Measurements from ENCODE around the gene TBCK.

TBCK gene

GRCh38 chr4:106142616-106143127 lies 173.3 kb downstream of the TBCK start:
- no peak overlapping the region for H3K9ac ChIP-seq (ENCODE audit: low read length)
- H3K79me2 ChIP-seq (ENCODE audit: low read length): no peaks in the 10 kb centered on the region
- H3K9me2 ChIP-seq (replicated peaks; ENCODE audit: insufficient read depth, low read length): no peaks in the 10 kb centered on the region
- H2AFZ ChIP-seq (ENCODE audit: low read length): no peak overlapping the region
- DNase-seq: no peak
- H3K4me3 ChIP-seq (ENCODE audit: low read length): no peak overlapping the region
- H3F3A ChIP-seq (ENCODE audit: insufficient read depth, low read length): no peaks in the 10 kb centered on the region
- H3K4me2 ChIP-seq (ENCODE audit: low read depth, low read length): no peak overlapping the region
- no peak overlapping the region for H3K27ac ChIP-seq (ENCODE audit: low read length)
- H3K9me3 ChIP-seq (replicated peaks; ENCODE audit: insufficient read depth, low read length): no peaks in the 10 kb centered on the region
- no peaks in the 10 kb centered on the region for H3K4me1 ChIP-seq (ENCODE audit: low read length)
- H4K20me1 ChIP-seq (ENCODE audit: insufficient read depth, low read length): no peaks in the 10 kb centered on the region
- H3K27me3 ChIP-seq (replicated peaks; ENCODE audit: insufficient read depth, low read length): no peaks in the 10 kb centered on the region
- no peaks in the 10 kb centered on the region for H3K36me3 ChIP-seq (replicated peaks; ENCODE audit: insufficient read depth, low read length)
- TF ChIP-seq EZH2phosphoT487 (IDR thresholded peaks at IDR 0.05; ENCODE audit: low read length) (no peak), EZH2 (optimal IDR thresholded peaks at IDR 0.05; ENCODE audit: low read depth, low read length) (no peak)
- TF ChIP-seq, protein P1, sequence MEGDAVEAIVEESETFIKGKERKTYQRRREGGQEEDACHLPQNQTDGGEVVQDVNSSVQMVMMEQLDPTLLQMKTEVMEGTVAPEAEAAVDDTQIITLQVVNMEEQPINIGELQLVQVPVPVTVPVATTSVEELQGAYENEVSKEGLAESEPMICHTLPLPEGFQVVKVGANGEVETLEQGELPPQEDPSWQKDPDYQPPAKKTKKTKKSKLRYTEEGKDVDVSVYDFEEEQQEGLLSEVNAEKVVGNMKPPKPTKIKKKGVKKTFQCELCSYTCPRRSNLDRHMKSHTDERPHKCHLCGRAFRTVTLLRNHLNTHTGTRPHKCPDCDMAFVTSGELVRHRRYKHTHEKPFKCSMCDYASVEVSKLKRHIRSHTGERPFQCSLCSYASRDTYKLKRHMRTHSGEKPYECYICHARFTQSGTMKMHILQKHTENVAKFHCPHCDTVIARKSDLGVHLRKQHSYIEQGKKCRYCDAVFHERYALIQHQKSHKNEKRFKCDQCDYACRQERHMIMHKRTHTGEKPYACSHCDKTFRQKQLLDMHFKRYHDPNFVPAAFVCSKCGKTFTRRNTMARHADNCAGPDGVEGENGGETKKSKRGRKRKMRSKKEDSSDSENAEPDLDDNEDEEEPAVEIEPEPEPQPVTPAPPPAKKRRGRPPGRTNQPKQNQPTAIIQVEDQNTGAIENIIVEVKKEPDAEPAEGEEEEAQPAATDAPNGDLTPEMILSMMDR (IDR thresholded peaks at IDR 0.05; ENCODE audit: low read length): no peak

DNA sequence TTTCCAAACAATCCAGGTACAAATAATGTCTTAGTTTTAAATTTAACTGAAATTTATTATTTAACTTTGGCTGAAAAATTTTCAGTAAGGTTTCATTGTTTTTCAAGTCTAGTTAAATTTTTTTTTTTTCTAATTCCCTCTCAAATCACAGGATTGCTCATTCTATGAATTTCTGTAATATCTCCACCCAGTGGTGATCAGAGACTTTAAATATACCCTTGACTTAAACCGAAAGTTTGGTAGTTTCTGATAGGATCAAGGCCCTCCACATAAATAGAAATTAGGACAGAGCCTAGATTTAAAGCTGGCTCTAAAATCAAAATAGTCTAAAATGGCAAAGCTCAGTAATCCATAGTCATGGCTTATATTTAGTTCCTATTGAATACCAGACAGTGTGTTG lies 175.4 kb downstream of the TBCK start:
- Histone ChIP-seq H3K4me3 (ENCODE audit: low read length) (no peak overlapping the region), H3K79me2 (ENCODE audit: low read length) (no peaks in the 10 kb centered on the region), H3K27ac (ENCODE audit: low read length) (no peak overlapping the region), H3K4me2 (ENCODE audit: low read depth, low read length) (no peak overlapping the region), H3K36me3 (replicated peaks; ENCODE audit: insufficient read depth, low read length) (no peaks in the 10 kb centered on the region), H3F3A (ENCODE audit: insufficient read depth, low read length) (no peaks in the 10 kb centered on the region), H3K4me1 (ENCODE audit: low read length) (no peaks in the 10 kb centered on the region), H3K9me2 (replicated peaks; ENCODE audit: insufficient read depth, low read length) (no peaks in the 10 kb centered on the region), H3K9ac (ENCODE audit: low read length) (no peak overlapping the region), H2AFZ (ENCODE audit: low read length) (no peak overlapping the region), H3K9me3 (replicated peaks; ENCODE audit: insufficient read depth, low read length) (no peaks in the 10 kb centered on the region), H3K27me3 (replicated peaks; ENCODE audit: insufficient read depth, low read length) (no peaks in the 10 kb centered on the region), H4K20me1 (ENCODE audit: insufficient read depth, low read length) (no peaks in the 10 kb centered on the region)
- TF ChIP-seq EZH2 (optimal IDR thresholded peaks at IDR 0.05; ENCODE audit: low read depth, low read length) (no peak), EZH2phosphoT487 (IDR thresholded peaks at IDR 0.05; ENCODE audit: low read length) (no peak)
- TF ChIP-seq, protein P1 (IDR thresholded peaks at IDR 0.05; ENCODE audit: low read length): no peak
- DNase-seq: no peak

GRCh38 chr4:106136777-106137331 lies 179.2 kb downstream of the TBCK start:
- Histone ChIP-seq H4K20me1 (ENCODE audit: insufficient read depth, low read length) (no peaks in the 10 kb centered on the region), H3K27ac (ENCODE audit: low read length) (no peak overlapping the region), H3K9me2 (replicated peaks; ENCODE audit: insufficient read depth, low read length) (no peaks in the 10 kb centered on the region), H3F3A (ENCODE audit: insufficient read depth, low read length) (no peaks in the 10 kb centered on the region), H3K36me3 (replicated peaks; ENCODE audit: insufficient read depth, low read length) (no peaks in the 10 kb centered on the region), H3K9me3 (replicated peaks; ENCODE audit: insufficient read depth, low read length) (no peaks in the 10 kb centered on the region), H3K4me3 (ENCODE audit: low read length) (no peak overlapping the region), H3K9ac (ENCODE audit: low read length) (no peak overlapping the region), H3K27me3 (replicated peaks; ENCODE audit: insufficient read depth, low read length) (no peaks in the 10 kb centered on the region), H3K4me2 (ENCODE audit: low read depth, low read length) (no peak overlapping the region), H3K79me2 (ENCODE audit: low read length) (no peaks in the 10 kb centered on the region), H3K4me1 (ENCODE audit: low read length) (no peaks in the 10 kb centered on the region), H2AFZ (ENCODE audit: low read length) (no peak overlapping the region)
- no peak for DNase-seq
- no peak for TF ChIP-seq EZH2phosphoT487 (IDR thresholded peaks at IDR 0.05; ENCODE audit: low read length)
- no peak for TF ChIP-seq EZH2 (optimal IDR thresholded peaks at IDR 0.05; ENCODE audit: low read depth, low read length)
- TF ChIP-seq, protein P1 (IDR thresholded peaks at IDR 0.05; ENCODE audit: low read length): no peak

Measured in MM.1S (cell line).